ENCODE measurements around the gene TUBB2A.

DNA sequence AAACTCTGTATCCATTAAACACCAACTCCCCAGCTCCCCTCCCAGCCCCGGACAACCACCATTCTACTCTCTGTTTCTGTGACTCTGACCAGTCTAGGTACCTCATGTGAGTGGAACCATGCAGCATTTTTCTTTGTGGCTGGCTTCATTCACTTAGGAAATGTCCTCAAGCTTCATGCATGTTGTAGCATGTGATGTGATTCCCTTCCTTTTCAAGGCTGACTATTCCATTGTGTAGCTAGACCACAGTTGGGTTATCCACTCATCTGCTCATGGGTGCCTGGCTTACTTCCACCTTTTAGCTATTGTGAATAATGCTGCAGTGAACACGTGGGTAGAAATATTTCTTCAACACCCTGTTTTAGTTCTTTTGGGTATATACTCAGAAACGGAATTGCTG lies 47.6 kb downstream of the TUBB2A start:
- TF ChIP-seq, protein P1, sequence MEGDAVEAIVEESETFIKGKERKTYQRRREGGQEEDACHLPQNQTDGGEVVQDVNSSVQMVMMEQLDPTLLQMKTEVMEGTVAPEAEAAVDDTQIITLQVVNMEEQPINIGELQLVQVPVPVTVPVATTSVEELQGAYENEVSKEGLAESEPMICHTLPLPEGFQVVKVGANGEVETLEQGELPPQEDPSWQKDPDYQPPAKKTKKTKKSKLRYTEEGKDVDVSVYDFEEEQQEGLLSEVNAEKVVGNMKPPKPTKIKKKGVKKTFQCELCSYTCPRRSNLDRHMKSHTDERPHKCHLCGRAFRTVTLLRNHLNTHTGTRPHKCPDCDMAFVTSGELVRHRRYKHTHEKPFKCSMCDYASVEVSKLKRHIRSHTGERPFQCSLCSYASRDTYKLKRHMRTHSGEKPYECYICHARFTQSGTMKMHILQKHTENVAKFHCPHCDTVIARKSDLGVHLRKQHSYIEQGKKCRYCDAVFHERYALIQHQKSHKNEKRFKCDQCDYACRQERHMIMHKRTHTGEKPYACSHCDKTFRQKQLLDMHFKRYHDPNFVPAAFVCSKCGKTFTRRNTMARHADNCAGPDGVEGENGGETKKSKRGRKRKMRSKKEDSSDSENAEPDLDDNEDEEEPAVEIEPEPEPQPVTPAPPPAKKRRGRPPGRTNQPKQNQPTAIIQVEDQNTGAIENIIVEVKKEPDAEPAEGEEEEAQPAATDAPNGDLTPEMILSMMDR (IDR thresholded peaks at IDR 0.05): no peak
- TF ChIP-seq POLR2A (IDR thresholded peaks at IDR 0.05): no peak

Data from esophagus squamous epithelium (tissue), 4 donors.